ENCODE results near the gene CR1. TPM values are rescaled to one million over a fixed set of nuclear protein-coding genes. Genes with fewer than 3 reads are reported as not detected.

Gene CR1
- total RNA-seq, 1 donor from 2014 or later, result 0.09 TPM

DNA sequence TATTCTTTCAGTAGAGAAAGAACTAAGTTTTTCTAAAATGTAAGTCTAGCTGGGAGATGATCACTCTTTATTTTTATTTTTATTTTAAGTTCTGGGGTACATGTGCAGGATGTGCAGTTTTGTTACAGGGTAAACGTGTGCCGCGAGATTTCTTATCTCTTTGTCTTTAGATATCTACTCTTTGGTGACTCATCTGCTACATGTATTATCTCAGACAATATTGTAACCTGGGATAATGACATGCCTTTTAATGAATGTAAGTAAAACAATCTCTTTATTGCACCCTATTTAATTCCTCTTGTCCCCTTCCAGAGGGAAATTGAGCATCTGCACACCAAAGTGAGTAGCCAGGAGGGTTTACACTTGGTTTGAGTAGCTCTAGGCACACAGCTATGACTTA, 32.4 kb upstream of the CR1 start:
- no peaks in the 10 kb centered on the region for H3K79me2 ChIP-seq (ENCODE audit: insufficient read depth, low read length)
- Mint-ChIP-seq H3K36me3 (ENCODE audit: low read depth, unreplicated experiment) (no peaks in the 10 kb centered on the region), H3K27ac (ENCODE audit: unreplicated experiment) (no peak overlapping the region), H3K9me3 (ENCODE audit: unreplicated experiment) (no peaks in the 10 kb centered on the region), H3K27me3 (ENCODE audit: low read depth, unreplicated experiment) (peaks cover 20% of the 10 kb centered on the region), H3K4me3 (ENCODE audit: unreplicated experiment) (no peak overlapping the region), H3K4me1 (ENCODE audit: low read depth, unreplicated experiment) (no peaks in the 10 kb centered on the region)
- DNase-seq (ENCODE audit: low read depth), result no peak
- no peaks in the 10 kb centered on the region for H3K4me1 ChIP-seq (ENCODE audit: insufficient read depth, low read length)
- H3K27me3 ChIP-seq (ENCODE audit: insufficient read depth, low read length), result no peaks in the 10 kb centered on the region
- H3K9ac ChIP-seq (ENCODE audit: low read length), result no peak overlapping the region
- no peak overlapping the region for H3K4me3 ChIP-seq (ENCODE audit: insufficient read depth, low read depth, low read length)
- H3K36me3 ChIP-seq (ENCODE audit: insufficient read depth, low read length), result no peaks in the 10 kb centered on the region
- TF ChIP-seq EZH2 (IDR thresholded peaks at IDR 0.05; ENCODE audit: insufficient read depth, low read length), result no peak
- TF ChIP-seq, protein P1, sequence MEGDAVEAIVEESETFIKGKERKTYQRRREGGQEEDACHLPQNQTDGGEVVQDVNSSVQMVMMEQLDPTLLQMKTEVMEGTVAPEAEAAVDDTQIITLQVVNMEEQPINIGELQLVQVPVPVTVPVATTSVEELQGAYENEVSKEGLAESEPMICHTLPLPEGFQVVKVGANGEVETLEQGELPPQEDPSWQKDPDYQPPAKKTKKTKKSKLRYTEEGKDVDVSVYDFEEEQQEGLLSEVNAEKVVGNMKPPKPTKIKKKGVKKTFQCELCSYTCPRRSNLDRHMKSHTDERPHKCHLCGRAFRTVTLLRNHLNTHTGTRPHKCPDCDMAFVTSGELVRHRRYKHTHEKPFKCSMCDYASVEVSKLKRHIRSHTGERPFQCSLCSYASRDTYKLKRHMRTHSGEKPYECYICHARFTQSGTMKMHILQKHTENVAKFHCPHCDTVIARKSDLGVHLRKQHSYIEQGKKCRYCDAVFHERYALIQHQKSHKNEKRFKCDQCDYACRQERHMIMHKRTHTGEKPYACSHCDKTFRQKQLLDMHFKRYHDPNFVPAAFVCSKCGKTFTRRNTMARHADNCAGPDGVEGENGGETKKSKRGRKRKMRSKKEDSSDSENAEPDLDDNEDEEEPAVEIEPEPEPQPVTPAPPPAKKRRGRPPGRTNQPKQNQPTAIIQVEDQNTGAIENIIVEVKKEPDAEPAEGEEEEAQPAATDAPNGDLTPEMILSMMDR (IDR thresholded peaks at IDR 0.05; ENCODE audit: insufficient read depth, low read depth, low read length), result no peak
- no peak overlapping the region for H2AFZ ChIP-seq (ENCODE audit: low read depth, low read length)
- no peaks in the 10 kb centered on the region for H4K20me1 ChIP-seq (ENCODE audit: insufficient read depth, low read length)
- H3K4me2 ChIP-seq (ENCODE audit: low read length), result no peak overlapping the region
- no peak for FAIRE-seq
- H3K9me3 ChIP-seq (ENCODE audit: insufficient read depth, low read depth, low read length), result no peaks in the 10 kb centered on the region
- no peak overlapping the region for H3K27ac ChIP-seq (ENCODE audit: low read depth, low read length)

DNA sequence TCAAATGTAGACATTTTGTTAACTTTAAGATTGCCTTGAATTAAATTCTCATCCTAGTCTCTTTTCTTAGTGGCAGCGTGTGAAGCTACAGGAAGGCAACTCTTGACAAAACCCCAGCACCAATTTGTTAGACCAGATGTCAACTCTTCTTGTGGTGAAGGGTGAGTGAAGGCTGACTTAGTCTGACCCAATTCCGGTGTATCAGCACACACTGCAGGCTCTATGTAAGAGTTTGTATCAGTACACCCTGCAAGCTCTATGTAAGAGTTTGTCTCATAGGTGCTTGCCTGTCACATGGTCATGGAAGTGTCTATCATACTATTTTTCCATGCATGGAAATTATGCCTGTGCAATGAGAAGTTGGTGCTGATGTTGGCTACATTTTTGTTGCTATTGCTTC, 25.0 kb upstream of the CR1 start:
- Mint-ChIP-seq H3K27ac (ENCODE audit: unreplicated experiment) (no peak overlapping the region), H3K9me3 (ENCODE audit: unreplicated experiment) (no peaks in the 10 kb centered on the region), H3K27me3 (ENCODE audit: low read depth, unreplicated experiment) (peaks cover 26% of the 10 kb centered on the region), H3K36me3 (ENCODE audit: low read depth, unreplicated experiment) (no peaks in the 10 kb centered on the region), H3K4me3 (ENCODE audit: unreplicated experiment) (no peak overlapping the region), H3K4me1 (ENCODE audit: low read depth, unreplicated experiment) (no peaks in the 10 kb centered on the region)
- no peak overlapping the region for H3K4me3 ChIP-seq (ENCODE audit: insufficient read depth, low read depth, low read length)
- no peaks in the 10 kb centered on the region for H3K27me3 ChIP-seq (ENCODE audit: insufficient read depth, low read length)
- H3K79me2 ChIP-seq (ENCODE audit: insufficient read depth, low read length), result no peaks in the 10 kb centered on the region
- no peak overlapping the region for H2AFZ ChIP-seq (ENCODE audit: low read depth, low read length)
- FAIRE-seq, result no peak
- no peak overlapping the region for H3K27ac ChIP-seq (ENCODE audit: low read depth, low read length)
- H3K36me3 ChIP-seq (ENCODE audit: insufficient read depth, low read length), result no peaks in the 10 kb centered on the region
- no peak overlapping the region for H3K9ac ChIP-seq (ENCODE audit: low read length)
- H3K4me1 ChIP-seq (ENCODE audit: insufficient read depth, low read length), result no peaks in the 10 kb centered on the region
- H4K20me1 ChIP-seq (ENCODE audit: insufficient read depth, low read length), result no peaks in the 10 kb centered on the region
- no peak for TF ChIP-seq EZH2 (IDR thresholded peaks at IDR 0.05; ENCODE audit: insufficient read depth, low read length)
- TF ChIP-seq, protein P1 (IDR thresholded peaks at IDR 0.05; ENCODE audit: insufficient read depth, low read depth, low read length), result no peak
- no peak for DNase-seq (ENCODE audit: low read depth)
- no peak overlapping the region for H3K4me2 ChIP-seq (ENCODE audit: low read length)
- H3K9me3 ChIP-seq (ENCODE audit: insufficient read depth, low read depth, low read length), result no peaks in the 10 kb centered on the region

DNA sequence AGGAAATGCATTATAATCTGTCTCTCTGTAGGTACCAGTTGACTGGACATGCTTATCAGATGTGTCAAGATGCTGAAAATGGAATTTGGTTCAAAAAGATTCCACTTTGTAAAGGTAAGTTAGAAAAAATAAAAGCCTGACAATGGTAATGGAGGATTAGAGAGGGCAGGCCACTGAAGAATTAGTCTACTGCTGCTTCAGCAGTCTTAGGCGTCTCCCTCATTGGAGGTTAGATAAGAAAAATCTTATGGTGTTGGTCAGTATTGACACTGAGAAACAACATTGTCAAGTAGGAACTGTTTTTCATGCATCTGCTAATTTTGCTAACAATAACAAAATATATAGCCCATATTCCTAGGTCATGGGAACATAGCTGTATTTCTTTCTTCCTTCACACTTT, 21.7 kb upstream of the CR1 start:
- H3K4me2 ChIP-seq (ENCODE audit: low read length), result no peak overlapping the region
- H3K9ac ChIP-seq (ENCODE audit: low read length), result no peak overlapping the region
- Mint-ChIP-seq H3K27ac (ENCODE audit: unreplicated experiment) (no peak overlapping the region), H3K4me3 (ENCODE audit: unreplicated experiment) (no peak overlapping the region), H3K9me3 (ENCODE audit: unreplicated experiment) (no peaks in the 10 kb centered on the region), H3K27me3 (ENCODE audit: low read depth, unreplicated experiment) (peaks cover 13% of the 10 kb centered on the region), H3K4me1 (ENCODE audit: low read depth, unreplicated experiment) (no peaks in the 10 kb centered on the region), H3K36me3 (ENCODE audit: low read depth, unreplicated experiment) (no peaks in the 10 kb centered on the region)
- H3K79me2 ChIP-seq (ENCODE audit: insufficient read depth, low read length), result no peaks in the 10 kb centered on the region
- no peaks in the 10 kb centered on the region for H3K9me3 ChIP-seq (ENCODE audit: insufficient read depth, low read depth, low read length)
- H3K27ac ChIP-seq (ENCODE audit: low read depth, low read length), result no peak overlapping the region
- no peaks in the 10 kb centered on the region for H3K4me1 ChIP-seq (ENCODE audit: insufficient read depth, low read length)
- H2AFZ ChIP-seq (ENCODE audit: low read depth, low read length), result no peak overlapping the region
- no peak for DNase-seq (ENCODE audit: low read depth)
- H3K4me3 ChIP-seq (ENCODE audit: insufficient read depth, low read depth, low read length), result no peak overlapping the region
- no peaks in the 10 kb centered on the region for H3K27me3 ChIP-seq (ENCODE audit: insufficient read depth, low read length)
- H3K36me3 ChIP-seq (ENCODE audit: insufficient read depth, low read length), result no peaks in the 10 kb centered on the region
- H4K20me1 ChIP-seq (ENCODE audit: insufficient read depth, low read length), result no peaks in the 10 kb centered on the region
- no peak for TF ChIP-seq EZH2 (IDR thresholded peaks at IDR 0.05; ENCODE audit: insufficient read depth, low read length)
- TF ChIP-seq, protein P1 (IDR thresholded peaks at IDR 0.05; ENCODE audit: insufficient read depth, low read depth, low read length), result no peak
- FAIRE-seq, result no peak
